Mesothelial cell of epicardium (in vitro differentiated cells): ENCODE data around the gene NCK1. TPM values are rescaled to one million over a fixed set of nuclear protein-coding genes. Genes with fewer than 3 reads are reported as not detected.
"Not testable (repeated sequence)": the region's sequence is repeated elsewhere in the genome, so short reads cannot be mapped to it uniquely, and the experiment has no call there.

Experiments used
- DNase-seq, 2 experiments: peaks; one replicate each; pipeline ENCODE4 v3.0.0; 2021; ENCODE audit warnings: low spot score in 2 of 2; ENCODE audit not compliant: unreplicated experiment in 2 of 2
- H3K27ac Mint-ChIP-seq: 2 replicates; pipeline ENCODE4 v1.8.0; 2021; ENCODE audit warnings: mixed read lengths
- H3K27me3 Mint-ChIP-seq: 2 replicates; pipeline ENCODE4 v1.8.0; 2021; ENCODE audit warnings: low read depth, mixed read lengths
- H3K36me3 Mint-ChIP-seq: 2 replicates; pipeline ENCODE4 v1.8.0; 2021; ENCODE audit warnings: mixed read lengths
- H3K4me1 Mint-ChIP-seq: 2 replicates; pipeline ENCODE4 v1.8.0; 2021; ENCODE audit warnings: mixed read lengths
- H3K4me3 Mint-ChIP-seq: 2 replicates; pipeline ENCODE4 v1.8.0; 2021; ENCODE audit warnings: mild to moderate bottlenecking, moderate library complexity, mixed read lengths
- H3K9me3 Mint-ChIP-seq: 2 replicates; pipeline ENCODE4 v1.8.0; 2021; ENCODE audit warnings: mixed read lengths
- total RNA-seq: library from RNA; stranded (reverse); gene quantifications from 3 replicates; pipeline ENCODE4 v1.2.1, GENCODE V29; 2021
- TF ChIP-seq, protein P1 (sequence below): fragments of 200-600 bp; sonication (generic); IDR thresholded peaks from one replicate; pipeline ENCODE4 v1.5.0; 2021; ENCODE audit warnings: antibody characterized with exemption; ENCODE audit not compliant: unreplicated experiment

The NCK1 gene
- total RNA-seq, 1 donor from 2014 or later: 27.9 TPM

GRCh38 chr3:136899622-136900158 lies 37.7 kb downstream of the NCK1 start:
- no peak for DNase-seq
- H3K9me3 Mint-ChIP-seq: peaks cover 39% of the 10 kb centered on the region
- TF ChIP-seq, protein P1, sequence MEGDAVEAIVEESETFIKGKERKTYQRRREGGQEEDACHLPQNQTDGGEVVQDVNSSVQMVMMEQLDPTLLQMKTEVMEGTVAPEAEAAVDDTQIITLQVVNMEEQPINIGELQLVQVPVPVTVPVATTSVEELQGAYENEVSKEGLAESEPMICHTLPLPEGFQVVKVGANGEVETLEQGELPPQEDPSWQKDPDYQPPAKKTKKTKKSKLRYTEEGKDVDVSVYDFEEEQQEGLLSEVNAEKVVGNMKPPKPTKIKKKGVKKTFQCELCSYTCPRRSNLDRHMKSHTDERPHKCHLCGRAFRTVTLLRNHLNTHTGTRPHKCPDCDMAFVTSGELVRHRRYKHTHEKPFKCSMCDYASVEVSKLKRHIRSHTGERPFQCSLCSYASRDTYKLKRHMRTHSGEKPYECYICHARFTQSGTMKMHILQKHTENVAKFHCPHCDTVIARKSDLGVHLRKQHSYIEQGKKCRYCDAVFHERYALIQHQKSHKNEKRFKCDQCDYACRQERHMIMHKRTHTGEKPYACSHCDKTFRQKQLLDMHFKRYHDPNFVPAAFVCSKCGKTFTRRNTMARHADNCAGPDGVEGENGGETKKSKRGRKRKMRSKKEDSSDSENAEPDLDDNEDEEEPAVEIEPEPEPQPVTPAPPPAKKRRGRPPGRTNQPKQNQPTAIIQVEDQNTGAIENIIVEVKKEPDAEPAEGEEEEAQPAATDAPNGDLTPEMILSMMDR: no peak
- peaks cover 50% of the 10 kb centered on the region for H3K36me3 Mint-ChIP-seq
- H3K27ac Mint-ChIP-seq: peak overlapping the region; percentile 4
- H3K4me3 Mint-ChIP-seq: no peak overlapping the region
- H3K4me1 Mint-ChIP-seq: peaks cover 11% of the 10 kb centered on the region
- no peaks in the 10 kb centered on the region for H3K27me3 Mint-ChIP-seq

- Mint-ChIP-seq H3K36me3 (peaks cover 53% of the 10 kb centered on the region), H3K4me1 (peaks cover 11% of the 10 kb centered on the region), H3K9me3 (peaks cover 40% of the 10 kb centered on the region)
- DNase-seq, H3K4me3 Mint-ChIP-seq, H3K27me3 Mint-ChIP-seq, H3K27ac Mint-ChIP-seq: not testable (repeated sequence)
These were observed 38.7 kb downstream of the NCK1 start for GRCh38 chr3:136900694-136901093.

DNA sequence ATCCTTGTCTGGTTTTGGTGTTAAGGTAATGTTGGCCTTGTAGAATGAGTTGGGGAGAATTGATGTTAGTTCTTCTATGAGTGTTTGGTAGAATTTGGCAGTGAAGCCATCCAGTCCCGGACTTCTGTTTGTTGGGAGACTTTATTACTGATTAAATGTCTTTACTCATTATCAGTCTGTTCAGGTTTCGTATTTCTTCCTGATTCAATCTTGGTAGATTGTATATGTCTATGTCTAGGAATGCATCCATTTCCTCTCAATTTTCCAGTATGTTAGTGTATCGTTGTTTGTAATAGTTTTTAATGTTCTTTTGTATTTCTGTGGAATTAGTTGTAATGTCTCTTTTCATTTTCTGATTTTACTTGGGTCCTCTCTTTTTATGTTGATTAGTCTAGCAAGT lies 39.4 kb downstream of the NCK1 start:
- peaks cover 53% of the 10 kb centered on the region for H3K36me3 Mint-ChIP-seq
- H3K4me1 Mint-ChIP-seq: peaks cover 11% of the 10 kb centered on the region
- H3K27me3 Mint-ChIP-seq: no peaks in the 10 kb centered on the region
- TF ChIP-seq, protein P1: no peak
- DNase-seq: no peak
- no peak overlapping the region for H3K27ac Mint-ChIP-seq
- no peak overlapping the region for H3K4me3 Mint-ChIP-seq
- peaks cover 40% of the 10 kb centered on the region for H3K9me3 Mint-ChIP-seq

DNA sequence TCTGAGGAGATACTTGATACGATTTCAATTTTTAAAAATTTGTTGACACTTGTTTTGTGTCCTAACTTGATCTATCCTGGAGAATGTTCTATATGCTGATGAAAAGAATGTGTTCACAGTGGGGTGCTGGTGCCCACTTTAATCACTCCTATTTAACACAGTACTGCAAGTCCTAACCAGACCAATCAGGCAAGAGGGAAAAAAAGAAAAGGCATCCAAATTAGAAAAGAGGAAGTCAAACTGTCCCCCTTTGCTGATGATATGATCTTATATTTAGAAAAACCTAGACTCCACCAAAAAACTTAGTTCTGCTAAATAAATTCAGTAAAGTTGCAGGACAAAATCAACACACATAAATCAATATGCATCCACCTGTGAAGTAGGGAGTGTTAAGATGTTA lies 40.5 kb downstream of the NCK1 start:
- DNase-seq, H3K27me3 Mint-ChIP-seq, H3K4me3 Mint-ChIP-seq, H3K27ac Mint-ChIP-seq: not testable (repeated sequence)
- peaks cover 40% of the 10 kb centered on the region for H3K9me3 Mint-ChIP-seq
- peaks cover 11% of the 10 kb centered on the region for H3K4me1 Mint-ChIP-seq
- peaks cover 53% of the 10 kb centered on the region for H3K36me3 Mint-ChIP-seq

- no peaks in the 10 kb centered on the region for H3K27me3 Mint-ChIP-seq
- H3K4me1 Mint-ChIP-seq: peaks cover 6% of the 10 kb centered on the region
- H3K4me3 Mint-ChIP-seq: no peak overlapping the region
- H3K27ac Mint-ChIP-seq: no peak overlapping the region
- H3K9me3 Mint-ChIP-seq: peaks cover 44% of the 10 kb centered on the region
- peaks cover 50% of the 10 kb centered on the region for H3K36me3 Mint-ChIP-seq
- DNase-seq: no peak
- TF ChIP-seq, protein P1: no peak
These were observed 41.9 kb downstream of the NCK1 start for GRCh38 chr3:136903899-136904298.

DNA sequence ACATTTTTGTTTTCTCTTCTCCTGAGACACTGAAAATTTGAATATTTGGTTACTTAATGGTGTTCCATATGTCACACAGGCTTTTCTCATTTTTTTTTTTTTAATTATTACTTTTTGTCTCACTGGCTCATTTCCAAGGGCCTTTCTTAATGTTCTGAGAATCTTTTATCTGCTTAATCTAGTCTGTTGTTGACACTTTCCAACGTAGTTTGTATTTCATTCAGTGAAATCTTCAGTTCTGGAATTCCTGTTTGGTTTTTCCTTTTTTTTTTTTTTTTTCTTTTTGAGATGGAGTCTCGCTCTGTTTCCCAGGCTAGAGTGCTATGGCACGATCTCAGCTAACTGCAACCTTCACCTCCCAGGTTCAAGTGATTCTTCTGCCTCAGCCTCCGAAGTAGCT lies 42.7 kb downstream of the NCK1 start:
- Mint-ChIP-seq H3K9me3 (peaks cover 44% of the 10 kb centered on the region), H3K4me3 (no peak overlapping the region), H3K36me3 (peaks cover 46% of the 10 kb centered on the region), H3K4me1 (no peaks in the 10 kb centered on the region), H3K27me3 (no peaks in the 10 kb centered on the region), H3K27ac (no peak overlapping the region)
- TF ChIP-seq, protein P1: no peak
- no peak for DNase-seq

- H3K27ac Mint-ChIP-seq: no peak overlapping the region
- H3K9me3 Mint-ChIP-seq: peaks cover 36% of the 10 kb centered on the region
- TF ChIP-seq, protein P1: no peak
- no peaks in the 10 kb centered on the region for H3K27me3 Mint-ChIP-seq
- DNase-seq: no peak
- H3K36me3 Mint-ChIP-seq: peaks cover 38% of the 10 kb centered on the region
- no peak overlapping the region for H3K4me3 Mint-ChIP-seq
- no peaks in the 10 kb centered on the region for H3K4me1 Mint-ChIP-seq
These were observed 43.5 kb downstream of the NCK1 start for GRCh38 chr3:136905549-136905948.
